GM21526 (cell line): ENCODE results near the gene HAUS2.
"Not testable (repeated sequence)": the region's sequence is repeated elsewhere in the genome, so short reads cannot be mapped to it uniquely, and the experiment has no call there.

Experiments
- ATAC-seq: cut with Tn5 transposase; IDR thresholded peaks from one replicate; pipeline ENCODE4 v1.9.1; 2021; ENCODE audit warnings: moderate library complexity; ENCODE audit not compliant: unreplicated experiment, low FRiP score

The HAUS2 gene

DNA sequence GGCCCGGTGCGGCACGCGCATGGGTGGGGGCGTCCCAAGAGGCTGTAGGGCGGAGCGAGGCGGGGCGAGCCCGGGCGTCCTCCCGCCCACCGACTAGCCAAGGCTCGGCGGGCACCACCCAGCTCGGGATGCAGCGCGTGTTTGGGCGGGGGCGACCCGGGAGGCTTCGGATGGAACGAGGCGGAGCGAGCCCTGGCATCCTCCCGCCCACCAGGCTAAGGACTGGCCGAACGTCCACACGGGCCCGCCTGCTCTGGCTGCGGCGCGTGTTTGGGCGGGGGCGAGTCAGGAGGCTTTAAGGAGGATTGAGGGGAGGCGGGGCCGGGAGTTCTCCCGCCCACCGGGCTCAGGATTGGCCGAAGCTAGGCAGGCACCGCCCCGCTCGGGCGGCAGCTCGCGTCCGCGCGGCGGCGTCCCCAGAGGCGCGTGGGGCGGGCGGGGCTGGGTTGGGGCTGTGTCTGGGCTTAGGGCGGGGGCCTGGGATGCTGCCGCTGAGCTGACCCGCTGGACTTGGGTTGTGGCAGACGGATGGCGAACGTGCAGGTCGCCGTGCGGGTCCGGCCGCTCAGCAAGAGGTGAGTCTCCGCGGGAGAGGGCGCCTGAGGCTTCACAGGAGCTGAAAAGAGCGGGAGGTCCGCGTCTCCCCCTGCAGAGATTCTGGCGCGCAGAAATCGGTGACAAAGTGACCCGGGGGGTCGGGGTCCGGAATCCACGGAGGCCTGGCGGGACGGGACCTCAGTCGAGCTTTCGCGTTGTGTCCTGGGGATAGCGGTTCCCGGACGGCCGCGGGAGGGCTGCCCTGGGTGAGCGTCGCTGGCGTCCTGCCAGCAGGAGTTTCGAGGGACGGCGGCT is 26.8 kb downstream of the HAUS2 start, which contains the start of gene STARD9:
Gene STARD9 (plus strand): TSS at position 419 of the 852 bp plus-strand sequence. CDS start 110 bp downstream, at position 529.
- peak; percentile 86 for ATAC-seq

DNA sequence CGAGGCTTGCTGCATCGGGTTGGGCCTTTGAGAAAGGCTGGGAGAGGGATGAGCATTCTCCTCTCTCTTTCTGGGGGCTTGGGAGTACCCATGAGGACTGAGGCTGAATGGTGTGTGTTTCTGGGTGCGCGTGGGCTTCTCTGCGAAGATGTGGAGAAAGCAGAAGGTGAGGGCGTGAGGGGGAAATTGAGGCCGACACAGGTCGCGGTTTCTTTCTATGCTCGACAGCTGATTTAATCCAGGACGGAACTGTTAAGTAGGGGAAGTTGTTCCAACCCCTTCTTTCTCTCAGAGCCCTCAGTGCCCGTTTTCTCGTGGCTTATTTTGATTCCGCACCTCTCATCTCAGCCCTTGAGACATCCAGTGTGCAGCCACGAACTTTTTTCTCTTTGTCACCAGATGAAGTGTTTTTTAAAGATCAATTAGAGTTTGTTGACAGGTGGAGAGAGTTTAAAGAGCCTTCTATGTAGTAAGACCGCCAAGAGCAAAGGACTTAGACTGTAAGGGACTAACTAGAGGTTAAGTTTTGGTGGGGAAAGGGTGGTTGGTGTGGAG is 27.5 kb downstream of the HAUS2 start:
- ATAC-seq = no peak

DNA sequence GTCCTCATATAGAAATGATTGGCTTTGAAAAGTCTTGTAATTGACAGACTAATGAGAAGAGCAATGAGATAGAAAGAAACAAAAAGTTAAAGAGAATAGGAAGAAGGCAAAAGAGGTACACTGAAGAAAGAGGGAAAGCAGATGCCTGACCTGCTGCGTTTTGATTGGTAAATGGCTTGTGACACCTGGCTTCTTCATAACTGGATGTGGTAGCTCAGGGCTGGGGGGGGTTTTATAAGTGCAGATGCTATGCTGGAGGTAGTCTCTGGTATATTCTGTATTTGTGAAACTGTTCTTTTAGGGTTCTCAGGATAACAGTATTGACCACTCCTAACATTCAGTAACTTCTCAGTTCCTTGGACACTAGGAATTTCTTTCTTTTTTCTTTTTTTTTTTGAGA is 28.1 kb downstream of the HAUS2 start:
- ATAC-seq = no peak

DNA sequence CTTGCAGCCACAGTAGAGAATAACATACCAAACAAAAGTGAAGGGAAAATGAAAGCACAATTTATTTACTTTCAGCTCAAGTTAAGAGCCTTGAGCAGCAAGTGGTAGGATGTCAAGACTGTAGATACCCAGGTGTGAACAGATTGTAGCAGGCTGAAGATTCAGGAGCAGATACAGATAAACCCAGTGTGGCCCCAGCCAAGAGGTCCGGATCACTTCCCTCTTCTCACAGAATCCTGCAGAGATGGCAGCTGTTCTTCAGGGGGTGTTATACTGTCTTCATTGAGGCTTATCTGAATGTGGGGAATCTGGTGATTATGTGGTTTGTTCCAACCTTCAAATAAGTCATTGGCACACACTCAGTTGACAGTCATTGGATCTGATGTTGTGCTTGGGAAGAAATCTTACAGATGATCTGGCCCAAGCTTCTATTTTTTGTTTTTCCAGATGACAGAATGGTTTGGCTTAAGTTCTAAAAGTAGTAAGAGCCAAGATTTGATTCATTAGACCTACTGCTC is 28.9 kb downstream of the HAUS2 start:
- no peak for ATAC-seq

DNA sequence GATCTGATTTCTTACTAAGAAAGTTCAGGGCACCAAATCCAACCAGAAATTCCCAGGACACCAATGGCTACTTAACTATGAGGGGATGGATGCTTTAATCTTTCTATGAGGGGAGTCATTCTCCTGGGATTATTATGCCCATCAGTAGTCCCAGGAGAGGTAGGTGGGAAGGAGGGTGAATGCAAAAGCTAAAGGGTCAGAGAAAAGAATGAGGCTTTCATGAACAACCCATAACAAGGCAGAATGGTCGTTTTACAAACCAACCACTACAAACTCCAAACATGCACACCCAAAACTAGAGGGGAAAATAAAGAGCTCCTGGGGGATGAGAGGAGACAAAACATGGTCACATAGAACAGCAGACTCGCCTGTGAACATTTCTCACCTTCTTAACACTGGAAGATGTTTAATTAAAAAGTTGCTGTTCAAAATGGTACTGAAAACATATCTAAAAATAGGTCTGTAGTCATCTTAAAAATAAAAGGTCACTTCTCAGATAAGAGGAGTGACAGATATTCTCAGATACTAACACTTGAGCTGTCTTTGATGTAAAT is 30.4 kb downstream of the HAUS2 start:
- no peak for ATAC-seq

DNA sequence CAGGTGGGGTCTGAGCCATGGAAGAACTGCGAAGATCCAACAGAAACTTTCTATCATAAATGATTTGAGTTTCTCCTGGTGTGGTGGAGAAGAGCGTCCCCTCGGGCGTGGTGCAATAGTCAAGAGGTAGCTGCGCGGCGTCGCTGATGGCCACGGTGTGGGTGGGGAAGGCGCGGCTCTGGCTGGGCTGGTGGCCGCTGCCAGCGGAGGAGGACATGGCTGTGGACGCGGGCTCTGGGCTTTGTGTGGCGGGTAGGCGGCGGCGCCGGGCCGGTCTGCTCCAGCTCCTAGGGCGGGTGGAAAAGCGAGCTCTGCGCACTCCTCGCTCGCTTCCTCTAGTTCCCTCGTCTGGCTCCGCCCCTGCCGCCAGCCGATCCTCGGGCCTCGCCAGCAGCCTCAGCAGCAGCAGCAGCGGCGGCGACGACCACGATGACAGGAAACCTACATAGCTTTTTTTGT is 32.7 kb downstream of the HAUS2 start:
- ATAC-seq = peak; percentile 59

DNA sequence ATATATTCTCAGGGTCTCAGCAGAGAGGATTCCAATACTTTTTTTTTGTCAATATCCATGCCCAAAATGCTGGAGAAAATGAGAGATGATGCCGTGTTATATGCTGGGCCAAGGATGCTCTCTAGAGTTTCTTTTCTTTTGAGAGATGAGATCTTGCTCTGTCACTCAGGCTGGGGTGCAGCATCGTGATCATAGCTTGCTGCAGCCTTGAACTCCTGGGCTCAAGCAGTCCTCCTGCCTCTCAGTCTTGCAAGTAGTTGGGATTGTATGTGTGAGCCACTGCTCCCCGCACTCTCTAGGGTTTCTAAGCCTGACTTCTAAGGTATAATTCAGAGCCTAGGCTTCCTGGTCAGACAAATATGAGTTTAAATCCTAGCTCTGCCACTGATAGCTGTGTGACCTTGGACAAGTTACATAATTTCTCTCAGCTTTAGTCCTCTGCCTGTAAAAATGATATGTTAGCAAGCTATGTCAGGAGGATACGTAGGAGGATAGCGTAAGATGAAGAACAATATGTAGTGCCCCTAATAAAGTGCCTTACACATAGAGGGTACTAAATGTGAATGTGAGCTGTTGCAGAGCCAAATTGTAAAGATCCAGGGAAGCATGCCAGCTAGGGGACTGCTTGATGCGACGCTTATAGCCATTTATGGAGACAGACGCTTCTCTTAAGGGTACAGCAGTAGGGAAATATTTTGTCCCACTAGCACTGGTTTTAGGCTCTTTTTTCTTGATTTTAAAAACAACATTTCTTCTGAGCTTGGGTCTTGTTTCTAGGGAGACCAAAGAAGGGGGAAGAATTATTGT is 34.1 kb downstream of the HAUS2 start:
- no peak for ATAC-seq

DNA sequence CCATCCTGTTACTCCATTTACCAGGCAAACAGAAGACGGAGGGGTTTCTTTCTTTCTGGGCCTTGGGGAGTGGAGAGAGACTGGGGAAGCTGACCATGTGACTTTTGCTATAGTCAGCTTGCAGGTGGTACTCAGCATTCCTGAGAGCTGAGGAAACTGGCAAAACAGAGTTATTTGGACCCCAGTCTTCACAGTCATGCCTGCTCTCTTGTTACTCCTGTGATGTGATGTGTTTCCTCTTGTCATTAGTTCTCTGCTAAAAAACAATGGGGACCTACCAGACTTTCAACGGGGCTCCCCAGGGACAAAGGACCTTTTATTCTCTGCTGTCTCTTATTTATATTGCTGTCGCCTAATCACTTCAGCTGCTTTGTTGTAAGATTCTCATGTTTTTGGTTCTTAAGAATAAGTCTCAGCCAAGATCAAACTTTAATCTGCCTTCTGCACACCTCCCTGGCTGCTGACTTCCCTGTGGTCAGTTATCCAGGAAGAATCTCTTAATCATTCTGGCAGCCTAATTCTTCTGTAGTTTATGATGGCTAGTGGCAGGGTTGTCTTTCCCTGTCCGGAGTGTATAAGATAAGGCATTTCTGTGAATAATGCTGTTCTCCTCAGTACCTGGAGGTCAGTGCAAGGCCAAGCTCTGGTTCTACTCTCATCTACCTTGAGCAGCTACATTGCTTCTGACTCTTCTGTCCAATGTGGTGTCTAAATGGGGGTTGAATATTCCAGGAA is 35.6 kb downstream of the HAUS2 start:
- ATAC-seq = no peak

DNA sequence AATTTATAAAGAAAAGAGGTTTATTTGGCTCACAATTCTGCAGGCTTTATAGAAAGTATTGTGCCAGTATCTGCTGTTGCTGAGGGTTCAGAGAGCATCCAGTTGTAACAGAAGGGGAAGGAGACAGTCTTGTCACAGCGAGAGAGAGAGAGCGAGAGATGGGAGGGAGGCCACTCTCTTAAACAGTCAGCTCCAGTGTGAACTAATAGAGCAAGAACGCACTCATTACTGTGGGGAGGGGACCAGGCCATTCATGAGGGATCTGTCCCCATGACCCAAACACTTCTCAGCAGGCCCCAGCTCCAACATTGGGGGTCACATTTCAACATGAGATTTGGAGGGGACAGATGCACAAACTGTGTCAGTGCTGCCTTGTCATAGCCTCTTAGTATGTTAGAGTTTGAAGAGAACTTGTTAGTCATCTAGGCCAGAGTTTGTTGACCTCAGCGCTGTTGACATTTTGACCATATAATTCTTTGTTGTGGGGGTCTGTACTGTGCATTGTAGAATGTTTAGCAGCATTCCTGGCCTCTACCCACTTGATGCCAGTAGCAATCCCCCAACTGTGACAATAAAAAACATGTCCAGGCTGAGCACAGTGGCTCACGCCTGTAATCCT is 42.1 kb downstream of the HAUS2 start:
- no peak for ATAC-seq

DNA sequence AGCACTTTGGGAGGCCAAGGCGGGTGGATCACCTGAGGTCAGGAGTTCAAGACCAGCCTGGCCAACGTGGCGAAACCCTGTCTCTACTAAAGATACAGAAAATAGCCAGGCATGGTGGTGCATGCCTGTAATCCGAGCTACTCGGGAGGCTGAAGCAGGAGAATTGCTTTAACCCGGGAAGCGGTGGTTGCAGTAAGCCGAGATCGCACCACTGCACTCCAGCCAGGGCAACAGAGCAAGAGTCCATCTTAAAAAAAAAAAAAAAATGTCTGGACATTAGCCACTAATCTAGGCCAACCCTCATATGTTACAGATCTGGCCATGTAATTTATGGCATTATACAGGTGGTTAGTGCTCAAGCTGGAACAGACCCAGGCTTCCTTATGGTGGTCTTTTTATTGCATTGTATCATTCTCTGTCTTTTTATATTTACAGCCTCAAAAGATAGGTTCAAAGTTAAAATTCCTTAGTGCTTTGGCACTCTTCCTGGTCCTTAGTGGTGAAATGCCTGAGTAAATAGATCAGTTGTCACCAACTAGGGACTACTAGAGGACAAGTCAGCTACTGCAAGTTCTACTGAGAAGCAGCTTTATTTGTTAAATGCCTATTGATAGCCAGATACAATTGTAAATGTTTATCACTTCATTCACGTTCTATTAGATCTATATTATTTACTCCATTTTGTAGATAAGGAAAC is 42.7 kb downstream of the HAUS2 start:
- ATAC-seq = no peak

DNA sequence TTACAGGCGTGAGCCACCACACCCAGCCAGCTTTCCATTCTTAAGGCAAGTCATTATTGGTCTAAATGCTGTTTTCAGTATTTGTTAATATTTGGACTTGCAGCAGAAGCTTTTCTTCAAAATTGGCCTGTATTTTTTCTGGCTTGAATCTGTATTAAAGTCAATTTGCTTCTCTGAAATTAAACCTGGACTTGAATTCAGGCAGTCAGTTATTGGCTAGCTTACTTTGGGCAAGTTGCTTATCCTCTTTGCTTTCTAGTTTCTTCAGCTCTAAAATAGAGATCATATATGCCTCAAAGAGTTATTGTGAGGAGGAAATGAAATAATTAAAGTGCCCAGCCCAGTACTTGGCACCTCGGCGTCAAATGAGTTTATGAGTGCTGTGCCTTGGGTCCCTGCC is 44.1 kb downstream of the HAUS2 start:
- no peak for ATAC-seq

DNA sequence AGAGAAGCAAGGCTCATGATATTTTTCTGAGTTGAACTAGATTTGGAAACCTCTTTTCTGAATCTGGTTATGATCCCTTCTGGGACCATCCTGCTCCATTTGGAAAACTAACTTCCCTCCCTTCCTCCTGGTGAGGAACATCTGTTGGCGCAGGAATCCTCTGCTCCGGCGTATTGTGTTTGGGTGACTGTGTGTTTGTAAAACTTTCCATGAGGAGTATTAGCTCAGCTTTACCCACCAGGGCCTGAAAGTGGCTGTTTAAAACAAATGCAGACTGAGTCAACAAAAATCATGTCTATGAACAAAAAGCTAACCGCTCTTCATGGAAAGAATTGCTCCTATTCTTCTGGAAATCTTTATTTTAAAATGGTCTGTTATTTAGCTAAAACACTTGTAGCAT is 44.5 kb downstream of the HAUS2 start:
- no peak for ATAC-seq

DNA sequence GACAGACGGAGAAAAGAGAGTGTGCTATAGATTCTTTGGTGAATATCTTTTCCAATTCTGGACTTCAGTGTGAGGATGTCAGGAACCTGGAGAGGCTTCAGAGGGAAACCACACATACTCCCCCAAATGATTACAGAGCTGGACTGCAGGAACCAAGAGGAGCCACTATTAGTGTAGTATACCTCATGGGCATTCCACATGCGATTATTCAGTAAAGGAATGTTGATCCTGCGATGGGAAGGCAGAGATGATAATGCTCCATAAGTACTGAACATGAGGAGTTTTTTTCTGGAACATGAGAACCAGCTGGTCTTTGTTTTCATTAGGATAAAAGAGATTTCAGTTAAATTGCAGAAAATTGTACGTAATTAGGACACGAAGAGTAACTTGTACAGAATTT is 45.5 kb downstream of the HAUS2 start:
- no peak for ATAC-seq

DNA sequence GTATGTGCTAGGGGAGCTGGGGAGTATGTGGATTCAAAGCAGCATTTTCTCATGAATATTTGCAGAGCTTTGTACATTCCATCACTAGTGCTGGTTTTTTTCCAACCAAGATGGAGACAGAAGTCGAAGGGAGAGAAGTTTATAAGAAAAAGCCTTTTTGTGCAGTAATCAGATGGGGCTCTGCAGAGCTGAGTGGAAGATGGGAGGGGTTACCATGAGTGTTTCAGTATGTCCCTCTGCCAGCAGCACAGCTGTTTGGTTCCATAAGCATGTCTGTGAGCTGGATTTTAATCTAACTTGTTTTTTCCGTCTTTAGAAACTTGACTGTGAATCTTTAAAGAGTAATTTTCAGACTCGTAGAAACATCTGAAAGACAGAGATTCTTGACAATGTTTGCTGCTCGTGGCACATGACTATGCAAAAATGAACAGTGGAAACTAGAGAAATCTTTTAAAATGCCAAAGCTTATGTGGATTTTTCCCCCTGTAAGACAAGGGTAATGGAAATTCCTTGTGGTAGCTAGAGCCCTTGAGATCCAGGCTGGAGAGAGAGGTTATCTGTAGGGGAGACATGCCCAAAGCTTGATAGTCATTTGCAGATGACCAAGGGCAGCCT is 47.1 kb downstream of the HAUS2 start:
- no peak for ATAC-seq

DNA sequence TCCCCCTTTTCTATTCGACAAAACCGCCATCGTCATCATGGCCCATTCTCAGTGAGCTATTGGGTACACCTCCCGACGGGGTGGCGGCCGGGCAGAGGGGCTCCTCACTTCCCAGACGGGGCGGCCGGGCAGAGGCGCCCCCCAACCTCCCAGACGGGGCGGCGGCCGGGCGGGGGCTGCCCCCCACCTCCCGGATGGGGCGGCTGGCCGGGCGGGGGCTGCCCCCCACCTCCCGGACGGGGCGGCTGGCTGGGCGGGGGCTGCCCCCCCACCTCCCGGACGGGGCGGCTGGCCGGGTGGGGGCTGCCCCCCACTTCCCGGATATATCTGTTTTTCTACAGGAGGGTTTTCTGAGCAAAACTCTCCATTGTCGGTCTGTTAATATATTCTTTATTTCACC is 52.7 kb downstream of the HAUS2 start:
- ATAC-seq = not testable (repeated sequence)

DNA sequence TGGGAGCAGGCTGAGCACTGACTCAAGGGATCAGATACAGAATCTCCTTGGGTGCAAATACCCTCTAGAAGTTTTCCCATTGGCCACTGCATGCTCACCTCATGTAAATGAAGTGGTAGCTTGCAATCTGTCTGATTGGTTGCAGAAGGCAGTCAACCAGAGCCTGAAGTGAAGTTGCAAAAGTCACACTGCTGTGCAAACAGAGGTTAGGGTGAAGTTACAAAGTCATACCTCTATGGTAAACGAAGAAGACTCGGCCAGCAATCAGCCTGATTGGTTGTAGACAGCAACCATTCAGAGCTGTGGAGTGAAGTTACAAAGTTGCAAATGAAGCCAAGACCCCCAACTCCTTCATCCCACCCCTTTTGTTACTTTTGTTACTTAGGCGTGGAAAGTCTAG is 53.9 kb downstream of the HAUS2 start:
- no peak for ATAC-seq

DNA sequence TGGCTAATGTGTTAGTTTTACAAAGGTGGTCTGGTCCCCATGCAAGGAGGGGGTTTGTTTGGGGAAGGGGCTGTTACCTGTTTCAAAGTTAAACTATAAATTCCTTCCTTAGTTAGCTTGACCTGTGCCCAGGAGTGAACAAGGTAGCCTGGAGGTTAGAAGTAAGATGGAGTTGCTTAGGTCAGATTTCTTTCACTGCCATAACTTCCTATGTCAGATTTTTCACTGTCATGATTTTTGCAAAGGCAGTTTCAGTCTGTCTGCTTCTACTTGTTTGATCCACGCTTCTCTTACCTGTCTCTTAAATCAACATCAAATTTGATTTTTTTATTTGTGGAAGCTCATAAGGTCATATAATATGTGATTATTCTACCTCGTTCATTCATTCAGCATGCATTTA is 55.3 kb downstream of the HAUS2 start:
- no peak for ATAC-seq

DNA sequence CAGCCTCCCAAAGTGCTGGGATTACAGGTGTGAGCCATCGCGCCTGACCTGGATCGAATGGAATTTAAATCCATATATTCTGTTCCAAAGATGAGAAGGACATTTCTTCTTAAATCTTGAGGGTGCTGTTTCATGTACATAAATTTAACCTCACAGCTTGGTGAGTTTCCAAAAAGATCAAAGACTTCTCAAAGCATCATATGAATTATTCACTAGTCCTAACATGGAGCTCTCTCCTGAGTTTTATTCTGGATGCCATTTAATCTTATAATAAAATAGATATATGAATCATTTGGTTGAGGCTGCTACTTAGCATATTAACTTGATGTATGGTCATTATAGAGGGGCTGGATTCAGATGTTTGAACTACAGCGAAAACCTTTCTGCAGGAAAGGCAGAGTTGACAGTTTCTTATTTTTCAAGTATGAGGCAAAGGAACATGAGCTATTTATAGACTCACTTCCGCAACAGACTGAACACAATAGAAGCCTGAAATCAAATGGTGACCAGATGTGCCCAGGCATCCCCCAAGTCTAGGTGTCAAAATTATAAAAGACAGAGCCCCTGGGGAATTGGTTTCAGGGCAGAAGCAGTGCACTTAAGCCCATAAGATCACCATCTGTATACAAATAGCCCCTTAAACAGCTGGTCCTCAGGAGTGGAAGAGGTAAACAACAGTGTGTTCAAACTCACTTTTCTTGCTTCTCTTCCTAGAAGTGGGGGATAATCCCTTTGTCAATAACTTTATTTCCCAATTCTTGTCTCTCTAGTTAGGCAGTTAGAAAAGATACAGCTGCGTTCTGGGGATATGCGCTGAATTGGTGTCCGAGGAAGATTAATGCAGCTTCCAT is 56.5 kb downstream of the HAUS2 start:
- ATAC-seq = no peak
